ENCODE results near the gene ABCA7. TPM values are rescaled to one million over a fixed set of nuclear protein-coding genes. Genes with fewer than 3 reads are reported as not detected.
A peak's percentile ranks its signal among the peaks of the same experiment; 100 is the strongest.

The ABCA7 gene
- total and polyA plus RNA-seq, 2 of the 13 experiments (the other 11 are each of a cell fraction or from before 2014, with no cell fraction given) = 4.4 to 32.4 TPM

DNA sequence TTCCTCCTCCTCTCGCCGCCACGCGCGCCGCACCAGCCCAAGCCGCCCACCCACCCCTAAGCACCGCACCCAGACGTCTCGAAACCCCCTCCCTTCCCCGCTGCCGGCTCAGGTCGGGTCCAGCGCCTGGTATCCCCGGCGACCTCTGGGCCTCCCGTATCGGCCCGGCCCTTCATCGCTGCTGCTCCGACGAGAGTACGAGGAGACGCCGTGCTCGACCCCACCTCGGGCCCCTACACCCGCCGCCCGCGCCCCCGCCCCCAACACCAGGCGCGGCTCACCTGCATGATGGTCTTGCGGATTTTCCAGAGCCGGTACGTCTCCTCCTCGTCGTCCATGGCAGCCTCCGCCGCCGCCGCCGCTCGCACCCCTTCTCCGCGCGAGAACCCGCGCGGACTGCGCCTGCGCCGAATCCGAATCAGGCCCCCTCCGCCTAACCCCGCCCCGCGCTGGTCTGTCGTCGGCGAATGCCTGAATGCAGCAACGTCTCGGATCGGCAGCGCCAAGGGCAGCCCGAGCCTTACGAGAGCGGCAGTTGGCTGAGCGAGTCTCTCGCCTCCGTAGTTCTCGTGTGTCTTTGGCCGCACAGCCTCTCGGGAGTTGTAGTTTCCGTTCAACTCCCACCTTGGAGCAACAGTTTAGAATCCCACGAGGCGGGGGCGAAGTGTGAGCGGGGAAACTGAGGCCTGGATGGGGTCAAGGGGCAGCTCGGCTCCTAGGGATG lies 55.2 kb downstream of the ABCA7 start, which contains the start of gene POLR2E (continued):
- TF ChIP-seq SYNCRIP (IDR thresholded peaks at IDR 0.05; ENCODE audit: insufficient read depth, low read depth, low read length) (no peak), CAMTA2 (CRISPR knock-in tag; IDR thresholded peaks at IDR 0.05; ENCODE audit: borderline replicate concordance) (no peak), NFE2L1 (CRISPR knock-in tag; IDR thresholded peaks at IDR 0.05; ENCODE audit: borderline replicate concordance) (no peak), KMT2A (CRISPR knock-in tag; IDR thresholded peaks at IDR 0.05) (0 out of 2 replicates have a peak, but pooled peaks have one; percentile 32), EHMT2 (IDR thresholded peaks at IDR 0.05; ENCODE audit: borderline replicate concordance, low read depth, low read length) (no peak), CENPX (CRISPR knock-in tag; IDR thresholded peaks at IDR 0.05) (no peak), ZSCAN9 (CRISPR knock-in tag; IDR thresholded peaks at IDR 0.05; ENCODE audit: borderline replicate concordance) (no peak), ZNF446 (CRISPR knock-in tag; IDR thresholded peaks at IDR 0.05) (no peak), PHF20 (CRISPR knock-in tag; IDR thresholded peaks at IDR 0.05) (peak; percentile 68; the same call in 1 of the 2 replicates), ZNF101 (CRISPR knock-in tag; IDR thresholded peaks at IDR 0.05; ENCODE audit: borderline replicate concordance, low read depth) (no peak), ZNF138 (CRISPR knock-in tag; IDR thresholded peaks at IDR 0.05; ENCODE audit: low read depth) (peak; percentile 63; the same call in 1 of the 2 replicates), HNF4G (IDR thresholded peaks at IDR 0.05; ENCODE audit: borderline replicate concordance, low read depth, low read length) (no peak), HNF4G (CRISPR knock-in tag; IDR thresholded peaks at IDR 0.05; ENCODE audit: borderline replicate concordance, low read depth) (no peak), HNF4A (CRISPR knock-in tag; IDR thresholded peaks at IDR 0.05) (no peak; the same call in 1 of the 2 replicates), ZFY (CRISPR knock-in tag; IDR thresholded peaks at IDR 0.05) (peak; percentile 71), SMC3 (IDR thresholded peaks at IDR 0.05; ENCODE audit: low read length) (no peak)
- TF ChIP-seq, protein P1, sequence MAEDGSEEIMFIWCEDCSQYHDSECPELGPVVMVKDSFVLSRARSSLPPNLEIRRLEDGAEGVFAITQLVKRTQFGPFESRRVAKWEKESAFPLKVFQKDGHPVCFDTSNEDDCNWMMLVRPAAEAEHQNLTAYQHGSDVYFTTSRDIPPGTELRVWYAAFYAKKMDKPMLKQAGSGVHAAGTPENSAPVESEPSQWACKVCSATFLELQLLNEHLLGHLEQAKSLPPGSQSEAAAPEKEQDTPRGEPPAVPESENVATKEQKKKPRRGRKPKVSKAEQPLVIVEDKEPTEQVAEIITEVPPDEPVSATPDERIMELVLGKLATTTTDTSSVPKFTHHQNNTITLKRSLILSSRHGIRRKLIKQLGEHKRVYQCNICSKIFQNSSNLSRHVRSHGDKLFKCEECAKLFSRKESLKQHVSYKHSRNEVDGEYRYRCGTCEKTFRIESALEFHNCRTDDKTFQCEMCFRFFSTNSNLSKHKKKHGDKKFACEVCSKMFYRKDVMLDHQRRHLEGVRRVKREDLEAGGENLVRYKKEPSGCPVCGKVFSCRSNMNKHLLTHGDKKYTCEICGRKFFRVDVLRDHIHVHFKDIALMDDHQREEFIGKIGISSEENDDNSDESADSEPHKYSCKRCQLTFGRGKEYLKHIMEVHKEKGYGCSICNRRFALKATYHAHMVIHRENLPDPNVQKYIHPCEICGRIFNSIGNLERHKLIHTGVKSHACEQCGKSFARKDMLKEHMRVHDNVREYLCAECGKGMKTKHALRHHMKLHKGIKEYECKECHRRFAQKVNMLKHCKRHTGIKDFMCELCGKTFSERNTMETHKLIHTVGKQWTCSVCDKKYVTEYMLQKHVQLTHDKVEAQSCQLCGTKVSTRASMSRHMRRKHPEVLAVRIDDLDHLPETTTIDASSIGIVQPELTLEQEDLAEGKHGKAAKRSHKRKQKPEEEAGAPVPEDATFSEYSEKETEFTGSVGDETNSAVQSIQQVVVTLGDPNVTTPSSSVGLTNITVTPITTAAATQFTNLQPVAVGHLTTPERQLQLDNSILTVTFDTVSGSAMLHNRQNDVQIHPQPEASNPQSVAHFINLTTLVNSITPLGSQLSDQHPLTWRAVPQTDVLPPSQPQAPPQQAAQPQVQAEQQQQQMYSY (CRISPR knock-in tag; IDR thresholded peaks at IDR 0.05) = no peak
- TF ChIP-seq, protein P2, sequence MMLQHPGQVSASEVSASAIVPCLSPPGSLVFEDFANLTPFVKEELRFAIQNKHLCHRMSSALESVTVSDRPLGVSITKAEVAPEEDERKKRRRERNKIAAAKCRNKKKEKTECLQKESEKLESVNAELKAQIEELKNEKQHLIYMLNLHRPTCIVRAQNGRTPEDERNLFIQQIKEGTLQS (CRISPR knock-in tag; IDR thresholded peaks at IDR 0.05) = no peak
- TF ChIP-seq, protein P3, sequence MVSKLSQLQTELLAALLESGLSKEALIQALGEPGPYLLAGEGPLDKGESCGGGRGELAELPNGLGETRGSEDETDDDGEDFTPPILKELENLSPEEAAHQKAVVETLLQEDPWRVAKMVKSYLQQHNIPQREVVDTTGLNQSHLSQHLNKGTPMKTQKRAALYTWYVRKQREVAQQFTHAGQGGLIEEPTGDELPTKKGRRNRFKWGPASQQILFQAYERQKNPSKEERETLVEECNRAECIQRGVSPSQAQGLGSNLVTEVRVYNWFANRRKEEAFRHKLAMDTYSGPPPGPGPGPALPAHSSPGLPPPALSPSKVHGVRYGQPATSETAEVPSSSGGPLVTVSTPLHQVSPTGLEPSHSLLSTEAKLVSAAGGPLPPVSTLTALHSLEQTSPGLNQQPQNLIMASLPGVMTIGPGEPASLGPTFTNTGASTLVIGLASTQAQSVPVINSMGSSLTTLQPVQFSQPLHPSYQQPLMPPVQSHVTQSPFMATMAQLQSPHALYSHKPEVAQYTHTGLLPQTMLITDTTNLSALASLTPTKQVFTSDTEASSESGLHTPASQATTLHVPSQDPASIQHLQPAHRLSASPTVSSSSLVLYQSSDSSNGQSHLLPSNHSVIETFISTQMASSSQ (IDR thresholded peaks at IDR 0.05; ENCODE audit: low read depth) = no peak
- TF ChIP-seq, protein P3 (CRISPR knock-in tag; IDR thresholded peaks at IDR 0.05; ENCODE audit: borderline replicate concordance) = no peak; the same call in 1 of the 2 replicates
- TF ChIP-seq, protein P4, sequence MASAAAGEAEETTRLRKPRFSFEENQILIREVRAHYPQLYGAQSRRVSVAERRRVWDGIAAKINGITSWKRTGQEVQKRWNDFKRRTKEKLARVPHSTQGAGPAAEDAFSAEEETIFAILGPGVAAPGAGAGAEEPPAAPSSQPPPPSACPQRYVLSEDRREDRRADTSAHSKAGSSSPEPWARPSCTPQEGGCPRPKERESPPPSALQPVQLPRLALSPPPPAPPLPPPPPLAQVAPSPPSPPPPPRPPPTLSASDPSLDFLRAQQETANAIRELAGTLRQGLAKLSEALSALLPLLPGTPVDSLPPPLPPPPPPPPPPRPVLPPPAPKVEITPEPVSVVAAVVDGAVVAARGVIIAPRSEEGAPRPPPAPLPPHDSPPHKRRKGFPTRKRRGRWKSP (CRISPR knock-in tag; IDR thresholded peaks at IDR 0.05) = no peak

Data from HepG2 (cell line).